WTC11 (cell line): Measurements from ENCODE around the gene SKI. TPM values are rescaled to one million over a fixed set of nuclear protein-coding genes. Genes with fewer than 3 reads are reported as not detected.

Experiments used
- ATAC-seq: fragments of 200-7000 bp; cut with Tn5 transposase; 2 replicates; pipeline ENCODE4 v1.10.0; 2021; ENCODE audit warnings: mild to moderate bottlenecking, moderate library complexity
- CTCF ChIA-PET: fragments of 300-600 bp; sonication (Branson Sonifier 250); formaldehyde crosslinking; loops from one replicate; lab custom pipeline; 2021; ENCODE audit warnings: antibody characterized with exemption; lab: Charles Lee
- POLR2A ChIA-PET: fragments of 350-600 bp; sonication (Branson Sonifier 250); formaldehyde crosslinking; loops from one replicate; lab custom pipeline; 2021; ENCODE audit warnings: antibody characterized with exemption; lab: Charles Lee
- DNase-seq: peaks from one replicate; pipeline ENCODE4 v3.0.0; 2021; ENCODE audit warnings: low spot score
- H3K27ac Mint-ChIP-seq: 2 replicates; pipeline ENCODE4 v1.8.0; 2021; ENCODE audit warnings: mixed read lengths
- H3K27me3 Mint-ChIP-seq: 2 replicates; pipeline ENCODE4 v1.8.0; 2021; ENCODE audit warnings: low read depth, mild to moderate bottlenecking, moderate library complexity, mixed read lengths
- H3K36me3 Mint-ChIP-seq: 2 replicates; pipeline ENCODE4 v1.8.0; 2021; ENCODE audit warnings: mixed read lengths
- H3K4me1 Mint-ChIP-seq: 2 replicates; pipeline ENCODE4 v1.8.0; 2022; ENCODE audit warnings: mixed read lengths
- H3K4me3 Mint-ChIP-seq: 2 replicates; pipeline ENCODE4 v1.8.0; 2021; ENCODE audit warnings: mild to moderate bottlenecking, moderate library complexity, mixed read lengths
- H3K9me3 Mint-ChIP-seq: 2 replicates; pipeline ENCODE4 v1.8.0; 2021; ENCODE audit warnings: mixed read lengths
- ARID4B ChIP-seq: sonication (generic); formaldehyde crosslinking; IDR thresholded peaks from 2 replicates; pipeline ENCODE4 v1.8.0; 2023; ENCODE audit warnings: missing genetic modification reagents, mild to moderate bottlenecking, borderline replicate concordance
- ATF2 ChIP-seq: sonication (generic); formaldehyde crosslinking; IDR thresholded peaks from 2 replicates; pipeline ENCODE4 v1.8.1; 2022; ENCODE audit warnings: low read depth, missing genetic modification reagents, borderline replicate concordance
- E2F1 ChIP-seq: sonication (generic); formaldehyde crosslinking; IDR thresholded peaks from 2 replicates; pipeline ENCODE4 v1.8.0; 2022; ENCODE audit warnings: mild to moderate bottlenecking, missing genetic modification reagents
- E2F5 ChIP-seq: sonication (generic); formaldehyde crosslinking; IDR thresholded peaks from 2 replicates; pipeline ENCODE4 v1.8.1; 2022; ENCODE audit warnings: mild to moderate bottlenecking, moderate library complexity, missing genetic modification reagents
- ELF4 ChIP-seq: sonication (generic); formaldehyde crosslinking; IDR thresholded peaks from 2 replicates; pipeline ENCODE4 v1.8.1; 2022; ENCODE audit warnings: low read depth, mild to moderate bottlenecking, moderate library complexity, missing genetic modification reagents
- ESRRA ChIP-seq: sonication (generic); formaldehyde crosslinking; IDR thresholded peaks from 2 replicates; pipeline ENCODE4 v1.8.1; 2022; ENCODE audit warnings: mild to moderate bottlenecking, missing genetic modification reagents, borderline replicate concordance
- ETV6 ChIP-seq: sonication (generic); formaldehyde crosslinking; IDR thresholded peaks from 2 replicates; pipeline ENCODE4 v1.8.1; 2022; ENCODE audit warnings: mild to moderate bottlenecking, missing genetic modification reagents
- HMGXB4 ChIP-seq: sonication (generic); formaldehyde crosslinking; IDR thresholded peaks from 2 replicates; pipeline ENCODE4 v1.8.1; 2023; ENCODE audit warnings: mild to moderate bottlenecking, moderate library complexity, missing genetic modification reagents
- IRF1 ChIP-seq: sonication (generic); formaldehyde crosslinking; IDR thresholded peaks from 2 replicates; pipeline ENCODE4 v1.8.0; 2023; ENCODE audit warnings: missing genetic modification reagents
- JAZF1 ChIP-seq: fragments of 250-450 bp; sonication (Bioruptor Pico); IDR thresholded peaks from 2 replicates; pipeline ENCODE4 v1.9.0; 2021; ENCODE audit warnings: moderate library complexity, mild to moderate bottlenecking, inconsistent platforms
- PRDM15 ChIP-seq: sonication (generic); formaldehyde crosslinking; IDR thresholded peaks from 2 replicates; pipeline ENCODE4 v1.8.0; 2022; ENCODE audit warnings: missing genetic modification reagents
- PREB ChIP-seq: sonication (generic); formaldehyde crosslinking; IDR thresholded peaks from 2 replicates; pipeline ENCODE4 v1.8.1; 2022; ENCODE audit warnings: mild to moderate bottlenecking, missing genetic modification reagents, moderate library complexity, borderline replicate concordance
- ZBTB21 ChIP-seq: sonication (generic); formaldehyde crosslinking; IDR thresholded peaks from 2 replicates; pipeline ENCODE4 v1.8.1; 2023; ENCODE audit warnings: mild to moderate bottlenecking, missing genetic modification reagents, borderline replicate concordance
- ZNF121 ChIP-seq: sonication (generic); formaldehyde crosslinking; IDR thresholded peaks from 2 replicates; pipeline ENCODE4 v1.8.0; 2023; ENCODE audit warnings: missing genetic modification reagents
- ZNF219 ChIP-seq: sonication (generic); formaldehyde crosslinking; IDR thresholded peaks from 2 replicates; pipeline ENCODE4 v1.8.0; 2023; ENCODE audit warnings: missing genetic modification reagents, mild to moderate bottlenecking, borderline replicate concordance
- ZNF396 ChIP-seq: fragments of 250-450 bp; sonication (Bioruptor Pico); IDR thresholded peaks from 2 replicates; pipeline ENCODE4 v1.8.0; 2021; ENCODE audit warnings: mild to moderate bottlenecking, moderate library complexity, borderline replicate concordance
- total RNA-seq: library from RNA; stranded (reverse); gene quantifications from 3 replicates; pipeline ENCODE4 v1.2.3, GENCODE V29; 2021

Gene SKI
- total RNA-seq, 1 experiment from 2014 or later, result 88.6 TPM

- DNase-seq (no peak), ATAC-seq (no peak)
- TF ChIP-seq E2F1 (CRISPR knock-in tag) (no peak), ARID4B (CRISPR knock-in tag) (no peak), ESRRA (CRISPR knock-in tag) (no peak), PREB (no peak), ATF2 (no peak), ZNF219 (CRISPR knock-in tag) (no peak), ZBTB21 (CRISPR knock-in tag) (no peak)
- no peak overlapping the region; the same call in 1 of the 2 replicates for H3K27ac Mint-ChIP-seq
- H3K4me3 Mint-ChIP-seq, result no peak overlapping the region
- H3K4me1 Mint-ChIP-seq, result peaks cover 15% of the 10 kb centered on the region
- H3K36me3 Mint-ChIP-seq, result no peaks in the 10 kb centered on the region
- peaks cover 15% of the 10 kb centered on the region for H3K27me3 Mint-ChIP-seq
- no peaks in the 10 kb centered on the region for H3K9me3 Mint-ChIP-seq
- POLR2A ChIA-PET, result interaction anchor here (1.5 kb wide), 1 partner anchor 18 kb away, joined by 4 read pairs; no protein-coding TSS in a partner anchor
- CTCF ChIA-PET, result interaction anchor here (1.6 to 2.4 kb wide), 2 partner anchors 106 to 172 kb away, joined by 8 to 10 read pairs; no protein-coding TSS in a partner anchor
Observed at GRCh38 chr1:2209400-2210083, 18.6 kb upstream of the SKI start.

GRCh38 chr1:2210084-2210653 is 17.9 kb upstream of the SKI start:
- no peaks in the 10 kb centered on the region for H3K36me3 Mint-ChIP-seq
- no peak for ATAC-seq
- peaks cover 15% of the 10 kb centered on the region for H3K27me3 Mint-ChIP-seq
- CTCF ChIA-PET, result interaction anchor here (1.0 to 1.6 kb wide), 2 partner anchors 15 to 171 kb away, joined by 3 to 10 read pairs; partner anchors contain the start of gene FAAP20
- POLR2A ChIA-PET, result interaction anchor here (1.5 kb wide), 1 partner anchor 17 kb away, joined by 4 read pairs; no protein-coding TSS in a partner anchor
- peaks cover 15% of the 10 kb centered on the region for H3K4me1 Mint-ChIP-seq
- DNase-seq, result no peak
- no peak overlapping the region for H3K4me3 Mint-ChIP-seq
- H3K9me3 Mint-ChIP-seq, result no peaks in the 10 kb centered on the region
- no peak overlapping the region; the same call in 1 of the 2 replicates for H3K27ac Mint-ChIP-seq
- TF ChIP-seq PRDM15 (CRISPR knock-in tag), result no peak
- no peak for TF ChIP-seq ZNF396 (CRISPR knock-in tag)
- TF ChIP-seq ELF4 (CRISPR knock-in tag), result no peak
- no peak for TF ChIP-seq ZNF121 (CRISPR knock-in tag)
- TF ChIP-seq HMGXB4 (CRISPR knock-in tag), result no peak
- TF ChIP-seq E2F5 (CRISPR knock-in tag), result no peak
- TF ChIP-seq ZBTB21 (CRISPR knock-in tag), result no peak
- no peak for TF ChIP-seq ETV6 (CRISPR knock-in tag)
- no peak for TF ChIP-seq JAZF1 (CRISPR knock-in tag)
- no peak for TF ChIP-seq IRF1 (CRISPR knock-in tag)
